ENCODE measurements around the gene DNASE1L2. TPM values are rescaled to one million over a fixed set of nuclear protein-coding genes. Genes with fewer than 3 reads are reported as not detected.
A peak's percentile ranks its signal among the peaks of the same experiment; 100 is the strongest.
"Not testable (repeated sequence)": the region's sequence is repeated elsewhere in the genome, so short reads cannot be mapped to it uniquely, and the experiment has no call there.

Gene DNASE1L2
- total RNA-seq, 1 donor from 2014 or later = 3.4 TPM

GRCh38 chr16:2256531-2257140, 20.4 kb downstream of the DNASE1L2 start:
- TF ChIP-seq CTCF (IDR thresholded peaks at IDR 0.05; ENCODE audit: partially characterized antibody, unreplicated experiment) = no peak
- DNase-seq = no peak
- H3K4me3 Mint-ChIP-seq (ENCODE audit: unreplicated experiment) = no peak overlapping the region
- no peaks in the 10 kb centered on the region for H3K4me1 Mint-ChIP-seq (ENCODE audit: low read depth, unreplicated experiment)
- H3K9me3 Mint-ChIP-seq (ENCODE audit: unreplicated experiment) = peaks cover 2% of the 10 kb centered on the region
- no peak overlapping the region for H3K27ac Mint-ChIP-seq (ENCODE audit: unreplicated experiment)
- H3K27me3 Mint-ChIP-seq (ENCODE audit: unreplicated experiment) = peaks cover 4% of the 10 kb centered on the region
- H3K36me3 Mint-ChIP-seq (ENCODE audit: unreplicated experiment) = peaks cover 5% of the 10 kb centered on the region

- H3K4me1 Mint-ChIP-seq (ENCODE audit: low read depth, unreplicated experiment) = no peaks in the 10 kb centered on the region
- no peak overlapping the region for H3K27ac Mint-ChIP-seq (ENCODE audit: unreplicated experiment)
- peaks cover 5% of the 10 kb centered on the region for H3K36me3 Mint-ChIP-seq (ENCODE audit: unreplicated experiment)
- H3K27me3 Mint-ChIP-seq (ENCODE audit: unreplicated experiment) = peaks cover 4% of the 10 kb centered on the region
- peaks cover 3% of the 10 kb centered on the region for H3K9me3 Mint-ChIP-seq (ENCODE audit: unreplicated experiment)
- TF ChIP-seq CTCF (IDR thresholded peaks at IDR 0.05; ENCODE audit: partially characterized antibody, unreplicated experiment) = no peak
- DNase-seq = no peak
- H3K4me3 Mint-ChIP-seq (ENCODE audit: unreplicated experiment) = no peak overlapping the region
Observed at GRCh38 chr16:2257726-2258125, 21.5 kb downstream of the DNASE1L2 start.

- H3K36me3 Mint-ChIP-seq (ENCODE audit: unreplicated experiment) = not testable (repeated sequence)
Observed at GRCh38 chr16:2258530-2258929, 22.3 kb downstream of the DNASE1L2 start.

GRCh38 chr16:2260250-2260649, 24.0 kb downstream of the DNASE1L2 start:
- no peak overlapping the region for H3K4me3 Mint-ChIP-seq (ENCODE audit: unreplicated experiment)
- H3K27ac Mint-ChIP-seq (ENCODE audit: unreplicated experiment) = no peak overlapping the region
- peaks cover 5% of the 10 kb centered on the region for H3K36me3 Mint-ChIP-seq (ENCODE audit: unreplicated experiment)
- peaks cover 4% of the 10 kb centered on the region for H3K27me3 Mint-ChIP-seq (ENCODE audit: unreplicated experiment)
- DNase-seq = no peak
- no peaks in the 10 kb centered on the region for H3K4me1 Mint-ChIP-seq (ENCODE audit: low read depth, unreplicated experiment)
- H3K9me3 Mint-ChIP-seq (ENCODE audit: unreplicated experiment) = peaks cover 2% of the 10 kb centered on the region
- TF ChIP-seq CTCF (IDR thresholded peaks at IDR 0.05; ENCODE audit: partially characterized antibody, unreplicated experiment) = no peak

More at GRCh38 chr16:2258530-2258929, 22.3 kb downstream of the DNASE1L2 start:
- not testable (repeated sequence) for DNase-seq; H3K4me1 Mint-ChIP-seq (ENCODE audit: low read depth, unreplicated experiment); H3K27me3 Mint-ChIP-seq (ENCODE audit: unreplicated experiment); H3K4me3 Mint-ChIP-seq (ENCODE audit: unreplicated experiment); H3K9me3 Mint-ChIP-seq (ENCODE audit: unreplicated experiment); H3K27ac Mint-ChIP-seq (ENCODE audit: unreplicated experiment)

- H3K36me3 Mint-ChIP-seq (ENCODE audit: unreplicated experiment); H3K27ac Mint-ChIP-seq (ENCODE audit: unreplicated experiment); H3K9me3 Mint-ChIP-seq (ENCODE audit: unreplicated experiment); H3K4me3 Mint-ChIP-seq (ENCODE audit: unreplicated experiment); H3K27me3 Mint-ChIP-seq (ENCODE audit: unreplicated experiment); DNase-seq: not testable (repeated sequence)
- H3K4me1 Mint-ChIP-seq (ENCODE audit: low read depth, unreplicated experiment) = peaks cover 13% of the 10 kb centered on the region
Observed at GRCh38 chr16:2263026-2263425, 26.8 kb downstream of the DNASE1L2 start.

GRCh38 chr16:2266887-2267286, 30.6 kb downstream of the DNASE1L2 start:
- Mint-ChIP-seq H3K4me3 (ENCODE audit: unreplicated experiment) (peak overlapping the region; percentile 86), H3K27ac (ENCODE audit: unreplicated experiment) (peak overlapping the region; percentile 76), H3K9me3 (ENCODE audit: unreplicated experiment) (peaks cover 11% of the 10 kb centered on the region), H3K4me1 (ENCODE audit: low read depth, unreplicated experiment) (peaks cover 17% of the 10 kb centered on the region)
- not testable (repeated sequence) for H3K36me3 Mint-ChIP-seq (ENCODE audit: unreplicated experiment); H3K27me3 Mint-ChIP-seq (ENCODE audit: unreplicated experiment); DNase-seq

- peaks cover 11% of the 10 kb centered on the region for H3K9me3 Mint-ChIP-seq (ENCODE audit: unreplicated experiment)
- not testable (repeated sequence) for DNase-seq; H3K36me3 Mint-ChIP-seq (ENCODE audit: unreplicated experiment); H3K27me3 Mint-ChIP-seq (ENCODE audit: unreplicated experiment)
- peaks cover 17% of the 10 kb centered on the region for H3K4me1 Mint-ChIP-seq (ENCODE audit: low read depth, unreplicated experiment)
- H3K27ac Mint-ChIP-seq (ENCODE audit: unreplicated experiment) = peak overlapping the region; percentile 78
- peak overlapping the region; percentile 90 for H3K4me3 Mint-ChIP-seq (ENCODE audit: unreplicated experiment)
Observed at GRCh38 chr16:2267505-2267912, 31.3 kb downstream of the DNASE1L2 start.

All from glutamatergic neuron (in vitro differentiated cells).